GM18907 (cell line): ENCODE results near the gene TMEM258.

ENCODE experiments used
- ATAC-seq: cut with Tn5 transposase; IDR thresholded peaks from one replicate; pipeline ENCODE4 v1.9.1; 2021; ENCODE audit warnings: mild to moderate bottlenecking, moderate library complexity; ENCODE audit not compliant: unreplicated experiment

Gene TMEM258

DNA sequence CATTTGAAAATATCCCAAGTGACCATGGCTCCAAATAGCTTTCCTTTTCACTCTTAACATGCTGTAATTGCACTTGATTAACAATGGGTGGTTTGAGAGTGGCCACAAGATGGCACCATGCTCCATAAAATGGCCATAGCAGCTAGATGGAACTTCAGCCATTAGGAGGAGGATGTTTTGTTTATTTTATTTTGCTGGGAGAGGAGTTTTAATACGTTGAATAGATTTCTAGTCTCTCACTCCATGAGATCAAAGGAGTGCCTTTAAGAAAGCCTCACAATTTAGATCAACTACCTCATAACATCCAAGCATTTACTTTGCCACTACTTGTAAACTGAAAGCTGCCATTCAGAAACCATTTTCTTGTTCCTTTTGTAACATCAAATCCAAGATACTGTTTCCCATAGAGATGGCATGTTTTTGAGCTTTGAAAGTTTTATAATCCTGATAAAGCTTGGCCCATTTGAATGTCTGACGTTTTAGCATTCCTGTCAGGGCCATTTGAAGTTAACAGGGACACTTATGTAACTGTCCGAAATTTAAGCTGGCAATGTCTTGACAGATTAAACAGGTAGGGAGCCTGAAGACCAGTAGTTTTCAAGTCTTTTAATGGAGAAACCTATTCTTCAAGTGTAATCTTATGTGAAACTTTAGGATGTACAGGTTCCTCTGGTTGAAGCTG is 5.0 kb upstream of the TMEM258 start:
- ATAC-seq, result no peak

DNA sequence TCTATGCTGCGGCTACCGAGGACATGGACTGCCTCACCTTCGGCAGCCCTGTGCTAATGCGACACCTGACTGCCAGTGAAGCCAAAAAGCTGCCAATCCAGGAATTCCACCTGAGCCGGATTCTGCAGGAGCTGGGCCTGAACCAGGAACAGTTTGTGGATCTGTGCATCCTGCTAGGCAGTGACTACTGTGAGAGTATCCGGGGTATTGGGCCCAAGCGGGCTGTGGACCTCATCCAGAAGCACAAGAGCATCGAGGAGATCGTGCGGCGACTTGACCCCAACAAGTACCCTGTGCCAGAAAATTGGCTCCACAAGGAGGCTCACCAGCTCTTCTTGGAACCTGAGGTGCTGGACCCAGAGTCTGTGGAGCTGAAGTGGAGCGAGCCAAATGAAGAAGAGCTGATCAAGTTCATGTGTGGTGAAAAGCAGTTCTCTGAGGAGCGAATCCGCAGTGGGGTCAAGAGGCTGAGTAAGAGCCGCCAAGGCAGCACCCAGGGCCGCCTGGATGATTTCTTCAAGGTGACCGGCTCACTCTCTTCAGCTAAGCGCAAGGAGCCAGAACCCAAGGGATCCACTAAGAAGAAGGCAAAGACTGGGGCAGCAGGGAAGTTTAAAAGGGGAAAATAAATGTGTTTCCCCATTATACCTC is 3.6 kb upstream of the TMEM258 start:
- no peak for ATAC-seq

DNA sequence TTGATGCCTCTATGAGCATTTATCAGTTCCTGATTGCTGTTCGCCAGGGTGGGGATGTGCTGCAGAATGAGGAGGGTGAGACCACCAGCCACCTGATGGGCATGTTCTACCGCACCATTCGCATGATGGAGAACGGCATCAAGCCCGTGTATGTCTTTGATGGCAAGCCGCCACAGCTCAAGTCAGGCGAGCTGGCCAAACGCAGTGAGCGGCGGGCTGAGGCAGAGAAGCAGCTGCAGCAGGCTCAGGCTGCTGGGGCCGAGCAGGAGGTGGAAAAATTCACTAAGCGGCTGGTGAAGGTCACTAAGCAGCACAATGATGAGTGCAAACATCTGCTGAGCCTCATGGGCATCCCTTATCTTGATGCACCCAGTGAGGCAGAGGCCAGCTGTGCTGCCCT is 3.1 kb upstream of the TMEM258 start:
- no peak for ATAC-seq

DNA sequence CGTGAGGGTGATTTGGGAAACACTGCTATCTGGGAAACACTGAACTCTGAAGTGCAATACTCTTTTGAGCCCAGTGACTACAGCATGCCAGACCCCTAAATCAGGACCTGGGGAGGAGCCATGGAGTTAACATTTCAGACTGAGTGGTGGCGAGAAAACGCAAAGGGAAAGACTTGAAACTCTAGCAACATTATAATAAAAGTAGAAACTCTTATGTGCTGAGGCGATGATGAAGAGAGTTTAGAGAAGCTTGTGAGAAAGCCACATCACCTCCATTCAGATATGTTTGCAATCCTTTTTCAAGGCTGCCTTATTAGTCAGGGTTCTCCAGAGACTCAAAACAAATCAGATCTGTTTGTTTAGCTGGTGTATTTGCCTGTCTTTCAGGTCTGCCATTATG is 2.2 kb upstream of the TMEM258 start:
- ATAC-seq, result no peak

DNA sequence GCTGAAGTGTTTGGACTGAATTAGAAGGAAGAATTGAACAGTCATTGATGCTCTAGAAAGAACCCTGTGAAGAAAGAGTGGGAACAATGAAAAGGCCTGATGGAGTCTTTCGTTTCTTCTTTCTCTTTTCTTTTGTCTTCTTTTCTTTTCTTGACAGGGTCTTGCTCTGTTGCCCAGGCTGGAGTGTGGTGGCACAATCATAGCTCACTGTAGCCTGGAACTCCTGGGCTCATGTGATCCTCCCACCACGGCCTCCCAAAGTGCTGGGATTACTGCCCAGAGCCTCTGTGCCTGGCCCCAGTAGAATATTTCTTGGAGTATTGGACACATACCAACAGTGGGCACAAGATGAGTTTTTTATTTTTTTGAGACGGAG is 1.4 kb upstream of the TMEM258 start:
- ATAC-seq, result no peak

DNA sequence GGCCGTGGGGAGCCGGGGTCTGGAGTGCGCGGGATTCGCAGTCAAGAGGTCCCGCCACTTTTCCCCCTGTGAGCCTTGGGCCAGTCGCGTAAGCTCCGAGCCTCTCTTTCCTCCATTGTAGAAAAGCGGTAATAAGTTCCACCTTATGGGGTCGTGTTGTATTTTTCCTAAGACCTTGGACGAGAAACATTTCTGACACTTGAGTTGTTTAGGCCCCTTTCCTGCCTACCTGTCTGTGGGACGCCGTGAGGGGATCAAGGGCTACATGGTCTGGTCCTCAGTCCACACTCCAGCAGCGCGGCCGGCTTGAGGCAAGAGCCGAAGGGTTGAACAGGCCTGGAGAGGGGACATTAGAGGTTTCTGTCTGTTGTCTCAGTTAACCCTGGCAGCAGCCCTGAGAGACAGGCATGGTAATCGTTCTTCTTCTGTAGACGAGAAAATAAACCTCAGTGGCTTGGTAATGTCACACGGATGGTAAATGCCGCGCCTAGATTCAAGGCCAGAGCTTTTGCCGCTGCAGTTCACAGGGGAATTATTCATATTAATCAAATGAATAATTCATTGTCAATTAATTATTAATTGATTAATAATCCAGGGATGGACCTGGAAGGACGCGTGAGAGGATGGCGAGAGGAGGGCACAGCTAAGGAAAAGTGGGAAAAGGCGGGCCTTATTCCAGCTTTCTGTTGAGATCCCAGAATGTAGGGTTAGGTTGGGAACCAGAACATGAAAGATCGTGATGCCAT is 857 bp upstream of the TMEM258 start:
- peak; percentile 31 for ATAC-seq

DNA sequence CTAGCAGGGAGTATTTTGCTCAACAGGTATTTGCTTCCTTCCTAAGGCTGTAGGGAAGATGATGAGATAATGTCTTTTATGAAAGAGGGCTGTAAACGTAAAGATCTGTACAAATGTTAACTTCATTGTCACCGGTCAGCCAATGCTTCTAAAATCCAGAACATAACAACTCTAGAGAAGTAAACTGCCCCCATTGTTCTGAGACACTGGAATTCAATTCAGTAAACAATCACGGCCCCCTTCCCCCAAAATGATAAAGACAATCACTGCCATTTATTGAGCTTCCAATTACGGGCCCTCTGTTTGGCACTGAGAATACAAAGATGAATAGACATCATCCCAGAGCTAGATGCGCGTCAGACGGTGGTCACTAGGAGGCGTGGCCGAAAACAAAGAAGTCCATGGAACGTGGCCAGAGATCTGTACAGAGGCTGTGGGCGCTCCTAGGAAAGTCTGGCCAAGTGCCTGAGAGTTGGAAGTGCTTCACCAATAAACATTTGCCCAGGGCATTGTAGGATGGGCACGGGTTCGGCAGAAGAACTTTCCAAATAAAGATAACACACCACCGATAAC is 576 bp downstream of the TMEM258 start:
- ATAC-seq, result peak; percentile 19

DNA sequence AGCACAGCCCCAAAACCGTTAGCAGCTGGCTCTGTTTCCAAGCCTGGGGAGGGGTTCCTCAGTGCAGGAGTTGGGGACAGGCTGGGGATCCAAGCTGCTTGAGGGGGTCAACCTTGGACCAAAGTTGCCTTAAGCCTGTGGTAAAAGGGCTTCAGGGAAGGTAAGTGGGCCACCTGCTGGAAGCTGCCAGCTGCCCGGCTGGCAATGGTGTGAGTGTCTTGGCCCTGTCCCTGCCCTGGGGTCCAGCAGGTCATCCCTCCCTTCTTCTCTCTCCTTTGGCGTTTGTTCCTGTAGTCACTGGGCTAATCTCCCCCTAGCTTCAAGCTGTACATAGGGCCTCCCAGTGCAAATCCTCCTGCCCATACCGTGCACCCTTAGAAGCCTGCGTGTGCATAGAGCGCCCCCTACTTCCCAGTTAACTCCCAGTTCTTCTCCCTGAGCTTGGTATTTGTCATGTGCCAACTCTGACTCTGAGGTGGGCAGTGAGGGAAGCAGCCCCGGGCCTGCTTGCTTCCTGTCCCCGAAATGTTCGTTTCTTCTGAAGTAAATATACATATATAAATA is 4.4 kb downstream of the TMEM258 start:
- ATAC-seq, result no peak

DNA sequence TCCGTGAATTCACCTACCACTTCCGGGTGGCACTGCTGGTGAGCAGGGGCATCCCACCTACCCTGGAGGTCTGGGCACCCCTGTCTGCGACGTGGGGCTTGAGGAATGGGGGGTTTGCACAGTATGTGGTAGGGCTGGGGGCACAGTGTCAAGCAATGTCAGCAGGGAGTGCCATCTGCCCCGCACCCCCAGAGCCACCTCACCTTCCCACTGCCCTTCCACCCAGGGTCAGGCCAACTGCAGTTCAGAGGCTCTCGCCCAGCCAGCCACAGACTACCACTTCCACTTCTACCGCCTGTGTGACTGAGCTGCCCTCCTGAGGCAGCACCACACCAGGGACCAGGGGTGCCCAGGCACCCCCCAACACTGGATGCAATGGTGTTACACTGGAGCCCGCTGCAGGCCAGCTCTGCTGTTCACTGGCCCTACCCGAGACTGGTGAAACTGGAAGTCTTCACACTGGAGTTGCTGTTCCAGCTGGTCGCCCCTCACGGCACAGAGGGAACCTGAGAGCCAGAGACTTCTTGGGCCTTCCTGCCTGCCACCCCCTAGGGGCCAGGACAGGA is 6.5 kb downstream of the TMEM258 start:
- no peak for ATAC-seq

DNA sequence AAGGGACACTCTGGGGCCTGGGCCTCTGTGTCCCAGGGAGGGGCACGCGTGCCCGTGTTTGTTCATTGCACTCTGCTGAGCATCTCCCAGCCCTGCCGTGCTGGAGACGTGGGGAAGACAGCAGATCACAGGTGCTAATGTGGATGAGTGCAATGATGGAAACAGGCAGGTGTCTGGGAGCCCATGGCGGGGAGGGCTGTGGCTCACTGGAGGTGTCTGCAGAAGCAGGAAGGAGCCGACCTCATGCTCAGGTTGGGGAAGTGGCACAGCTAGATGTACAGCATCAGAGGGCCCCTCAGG is 7.9 kb downstream of the TMEM258 start:
- ATAC-seq, result no peak

DNA sequence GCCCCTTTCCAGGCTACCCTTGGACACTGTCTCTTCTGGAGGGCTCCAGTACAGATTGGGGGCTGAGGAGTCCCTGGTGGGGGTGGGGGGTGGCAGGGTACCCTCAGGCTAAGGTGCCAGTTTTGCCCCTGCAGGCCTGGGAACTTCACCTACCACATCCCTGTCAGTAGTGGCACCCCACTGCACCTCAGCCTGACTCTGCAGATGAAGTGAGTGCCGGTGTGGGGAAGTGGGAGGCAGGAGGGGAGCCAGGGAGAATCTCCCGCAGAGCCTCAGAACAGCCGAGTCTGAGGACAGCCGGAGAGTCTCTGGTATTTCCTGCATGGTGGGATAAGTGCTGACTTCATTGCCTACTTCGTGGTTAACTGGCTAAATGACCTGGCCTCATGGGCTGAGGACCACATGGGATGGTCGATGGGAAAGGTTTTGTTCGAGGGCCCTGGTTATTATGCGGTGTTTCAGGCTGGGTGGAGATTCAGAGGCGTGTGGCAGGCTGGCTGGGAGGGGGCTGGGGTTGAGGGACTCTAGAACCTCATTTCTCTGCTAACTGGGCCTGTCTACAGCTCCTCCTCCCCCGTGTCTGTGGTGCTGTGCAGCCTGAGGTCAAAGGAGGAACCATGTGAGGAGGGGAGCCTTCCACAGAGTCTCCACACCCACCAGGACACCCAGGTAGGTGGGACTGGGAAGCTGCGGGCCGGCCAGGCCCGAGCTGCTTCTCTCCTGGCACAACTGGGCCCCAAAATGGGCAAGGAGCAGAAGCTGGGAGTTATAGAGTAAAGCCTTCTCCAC is 8.5 kb downstream of the TMEM258 start:
- no peak for ATAC-seq

DNA sequence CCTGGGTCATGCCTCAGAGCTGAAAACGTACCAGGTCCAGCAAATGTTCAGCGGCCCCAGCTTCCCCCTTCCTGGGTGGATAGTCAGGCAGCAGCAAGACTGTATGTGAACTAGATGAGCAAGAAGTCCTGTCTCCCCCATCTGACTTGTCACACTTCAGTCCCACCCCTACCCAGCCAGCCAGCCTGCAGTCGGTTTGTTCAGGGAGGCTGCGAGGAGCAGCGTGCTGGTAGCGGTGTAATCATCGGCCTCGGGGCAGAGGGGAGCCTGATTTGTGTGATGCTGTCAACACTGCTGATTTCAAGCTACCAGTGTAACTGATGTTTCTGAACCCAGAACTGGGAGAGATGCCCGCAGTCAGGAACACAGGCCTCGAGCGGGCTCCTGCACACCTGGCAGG is 9.6 kb downstream of the TMEM258 start:
- no peak for ATAC-seq

DNA sequence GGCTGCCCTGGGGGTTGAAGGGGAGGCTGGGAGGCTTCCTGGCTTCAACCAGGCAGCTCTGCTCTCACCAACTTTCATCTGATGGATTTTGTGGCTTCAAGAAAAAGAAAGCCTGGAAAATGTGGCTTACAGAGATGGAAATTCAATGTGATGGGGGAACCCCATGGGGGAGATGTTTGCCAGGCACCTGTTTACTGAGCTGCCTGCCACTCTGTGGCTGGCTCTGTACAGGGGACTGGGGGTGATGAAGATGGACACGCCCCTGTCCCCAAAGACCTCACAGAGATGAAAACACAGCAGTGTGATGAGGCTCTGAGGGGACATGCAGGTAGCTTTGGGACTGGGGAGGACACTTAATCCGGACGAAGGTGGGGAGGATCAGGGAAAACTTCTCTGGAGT is 10.1 kb downstream of the TMEM258 start:
- ATAC-seq, result no peak

DNA sequence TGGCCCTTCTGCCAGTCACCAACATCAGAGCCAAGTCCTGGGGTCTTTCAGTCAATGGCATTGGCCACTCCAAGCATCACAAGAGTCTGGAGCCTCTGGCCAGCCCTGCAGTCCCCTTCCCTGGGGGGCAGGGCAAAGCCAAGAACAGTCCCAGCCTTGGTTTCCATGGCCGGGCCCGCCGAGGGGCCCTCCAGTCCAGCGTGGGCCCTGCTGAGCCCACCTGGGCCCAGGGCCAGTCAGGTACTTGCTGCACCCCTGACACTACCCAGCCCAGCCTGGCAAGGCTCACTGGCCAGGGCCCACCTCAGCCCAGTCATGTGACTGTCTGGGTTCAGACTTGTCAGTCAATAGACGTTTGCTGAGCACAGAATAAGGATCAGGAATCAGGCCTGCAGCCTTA is 10.8 kb downstream of the TMEM258 start:
- no peak for ATAC-seq

DNA sequence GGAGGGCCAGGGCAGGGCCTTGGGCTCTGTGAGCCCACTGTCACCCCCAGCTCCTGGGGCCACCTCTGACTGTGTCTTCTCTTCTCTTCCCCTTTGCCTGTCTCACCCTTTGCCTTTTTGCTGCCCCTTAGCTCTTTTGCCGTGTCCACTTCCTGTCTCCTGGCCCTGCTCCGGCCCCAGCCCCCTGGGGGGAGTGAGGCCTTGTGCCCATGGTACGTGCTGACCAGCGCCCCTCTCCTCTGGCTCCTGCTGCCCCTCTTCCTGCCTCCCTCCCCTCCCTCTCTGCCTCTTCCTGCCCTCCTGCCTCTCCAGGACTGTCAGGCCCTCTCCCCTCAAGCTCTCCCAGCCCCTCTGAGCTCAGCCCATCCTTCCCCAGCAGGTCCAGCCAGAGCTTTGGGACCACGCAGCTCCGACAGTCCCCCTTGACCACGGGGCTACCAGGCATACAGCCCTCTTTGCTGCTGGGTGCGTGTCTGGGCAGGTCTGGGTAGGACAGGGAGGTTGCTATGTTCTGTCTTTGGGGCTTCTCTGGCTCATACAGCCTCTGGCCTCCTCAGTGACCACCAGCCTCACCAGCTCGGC is 11.7 kb downstream of the TMEM258 start:
- ATAC-seq, result no peak

DNA sequence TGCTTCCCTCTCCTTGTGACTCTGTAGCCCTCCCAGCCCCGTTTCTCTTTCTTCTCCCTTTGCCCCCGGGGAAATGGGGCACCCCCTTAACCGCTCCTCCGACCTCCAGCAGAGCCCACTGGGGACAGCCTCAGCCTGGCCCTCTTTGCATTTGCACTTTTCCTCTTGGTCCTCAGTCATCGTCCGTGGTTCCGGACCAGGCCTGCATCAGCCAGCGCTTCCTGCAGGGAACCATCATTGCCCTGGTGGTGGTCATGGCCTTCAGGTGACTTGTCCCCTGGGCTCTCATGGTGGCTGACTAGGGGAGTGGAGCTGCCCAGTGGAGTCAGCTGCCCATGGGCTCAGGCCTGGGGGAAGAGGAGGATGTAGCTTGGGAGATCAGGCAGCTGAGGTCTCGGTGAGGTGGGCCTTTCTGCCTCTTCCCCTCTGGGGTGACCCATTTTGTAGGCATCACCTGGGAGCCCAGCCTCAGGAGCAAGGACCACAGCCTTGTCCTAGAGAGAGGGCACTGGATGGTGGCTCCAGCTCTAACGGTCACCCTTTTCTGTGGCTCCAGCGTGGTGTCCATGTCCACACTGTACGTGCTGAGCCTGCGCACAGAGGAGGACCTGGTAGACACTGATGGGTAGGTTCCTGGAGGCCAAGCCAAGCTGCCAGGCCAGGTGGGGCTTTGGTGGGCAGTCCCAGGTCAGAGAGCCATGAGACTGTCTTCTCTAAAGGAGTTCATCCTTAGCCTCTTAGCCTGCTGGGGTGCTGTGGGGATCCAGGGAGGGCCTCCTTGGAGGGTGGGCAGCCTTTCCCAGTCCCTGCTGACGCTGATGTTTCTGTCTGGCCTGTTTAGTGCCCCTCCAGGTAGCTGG is 12.5 kb downstream of the TMEM258 start:
- no peak for ATAC-seq

DNA sequence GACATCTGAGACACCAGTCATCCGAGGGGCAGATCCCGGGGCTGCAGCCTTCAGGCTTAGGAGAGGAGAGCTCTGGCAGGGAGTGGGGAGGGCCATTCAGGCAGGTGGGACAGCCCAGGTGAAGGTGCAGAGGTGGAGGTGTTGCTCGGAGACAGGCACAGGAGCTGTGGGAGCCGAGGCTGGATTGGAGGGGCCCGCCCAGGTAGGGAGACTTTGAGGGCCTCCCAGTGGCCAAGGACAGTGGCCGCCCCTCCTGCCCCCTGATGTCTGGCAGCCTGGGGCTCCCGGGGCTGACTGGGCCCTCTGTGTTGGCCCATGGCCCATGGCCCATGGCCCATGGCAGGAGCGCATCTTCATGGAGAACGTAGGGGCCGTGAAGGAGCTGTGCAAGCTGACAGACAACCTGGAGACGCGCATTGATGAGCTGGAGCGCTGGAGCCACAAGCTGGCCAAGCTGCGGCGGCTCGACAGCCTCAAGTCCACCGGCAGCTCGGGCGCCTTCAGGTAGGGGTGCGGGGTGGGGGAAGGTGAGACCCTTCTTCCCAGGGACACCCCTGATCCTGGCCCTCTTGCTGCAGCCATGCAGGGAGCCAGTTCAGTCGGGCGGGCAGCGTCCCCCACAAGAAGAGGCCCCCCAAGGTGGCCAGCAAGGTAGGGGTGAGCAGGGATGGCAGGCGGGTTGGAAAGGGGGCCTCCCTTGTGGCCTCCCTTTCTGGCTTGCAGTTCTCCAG is 13.3 kb downstream of the TMEM258 start:
- no peak for ATAC-seq

DNA sequence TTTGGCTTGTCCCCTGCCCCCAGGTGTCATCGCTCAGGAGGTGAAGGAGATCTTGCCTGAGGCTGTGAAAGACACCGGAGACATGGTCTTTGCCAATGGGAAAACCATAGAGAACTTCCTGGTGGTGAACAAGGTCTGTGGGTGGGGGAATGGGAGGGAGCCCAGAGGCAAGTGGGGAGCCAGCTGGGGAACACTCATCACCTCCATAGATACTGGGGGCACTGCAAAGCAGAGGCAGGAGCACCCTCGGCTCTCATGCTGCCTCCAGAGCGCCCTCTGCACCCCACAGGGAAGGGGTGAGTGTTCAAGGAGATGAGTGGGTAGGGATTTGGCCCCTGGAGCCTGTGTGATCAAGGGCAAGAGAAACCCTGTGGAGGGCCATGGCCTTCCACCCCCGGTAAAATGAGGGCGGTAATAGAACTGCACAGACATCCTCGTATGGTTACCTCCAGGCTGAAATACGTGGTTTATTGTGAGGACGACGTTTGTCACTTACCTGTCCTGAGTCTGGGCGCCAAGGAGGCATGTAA is 14.0 kb downstream of the TMEM258 start:
- ATAC-seq, result no peak
